GM12873 (cell line): ENCODE results near the gene PTPN2.

Experiments
- CTCF ChIP-seq: IDR thresholded peaks from 2 replicates; pipeline ENCODE4 v1.5.1; 2012; ENCODE audit warnings: low read depth, mild to moderate bottlenecking, moderate library complexity, low read length, control low read depth; ENCODE audit not compliant: insufficient read depth; ENCODE audit errors: missing control alignments

Gene PTPN2

GRCh38 chr18:12906773-12907172 lies 22.7 kb upstream of the PTPN2 start:
- TF ChIP-seq CTCF: no peak

- TF ChIP-seq CTCF: no peak
Measured at GRCh38 chr18:12906119-12906518, 22.1 kb upstream of the PTPN2 start.

GRCh38 chr18:12904012-12904516 lies 20.0 kb upstream of the PTPN2 start:
- TF ChIP-seq CTCF: no peak

- no peak for TF ChIP-seq CTCF
Measured at GRCh38 chr18:12895626-12896025, 11.6 kb upstream of the PTPN2 start.

GRCh38 chr18:12895014-12895413 lies 11.0 kb upstream of the PTPN2 start:
- TF ChIP-seq CTCF: no peak

- no peak for TF ChIP-seq CTCF
Measured at GRCh38 chr18:12891561-12891960, 7.5 kb upstream of the PTPN2 start.

- TF ChIP-seq CTCF: no peak
Measured at GRCh38 chr18:12890964-12891363, 6.9 kb upstream of the PTPN2 start.
